ENCODE measurements around the gene IPCEF1.
"Not testable (repeated sequence)": the region's sequence is repeated elsewhere in the genome, so short reads cannot be mapped to it uniquely, and the experiment has no call there.

IPCEF1 gene

GRCh38 chr6:154243793-154244750 is 112.5 kb downstream of the IPCEF1 start:
- peak; percentile 13 for DNase-seq

GRCh38 chr6:154242617-154243357 is 113.8 kb downstream of the IPCEF1 start:
- DNase-seq: no peak

GRCh38 chr6:154241581-154241980 is 115.0 kb downstream of the IPCEF1 start:
- DNase-seq: no peak

DNA sequence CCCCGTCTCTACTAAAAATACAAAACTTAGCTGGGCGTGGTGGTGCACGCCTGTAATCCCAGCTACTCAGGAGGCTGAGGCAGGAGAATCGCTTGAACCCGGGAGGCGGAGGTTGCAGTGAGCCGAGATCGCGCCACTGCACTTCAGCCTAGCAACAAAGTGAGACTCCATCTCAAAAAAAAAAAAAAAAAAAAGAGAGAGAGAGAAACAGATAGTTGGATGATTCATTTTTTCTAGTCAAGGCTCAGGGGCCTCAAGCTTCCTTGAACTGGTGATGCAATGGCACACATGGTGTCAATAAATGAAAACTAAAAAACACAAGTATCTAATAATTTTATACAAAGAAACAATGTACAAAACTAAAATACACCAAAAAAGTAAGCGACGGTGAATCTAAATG is 115.5 kb downstream of the IPCEF1 start:
- not testable (repeated sequence) for DNase-seq

DNA sequence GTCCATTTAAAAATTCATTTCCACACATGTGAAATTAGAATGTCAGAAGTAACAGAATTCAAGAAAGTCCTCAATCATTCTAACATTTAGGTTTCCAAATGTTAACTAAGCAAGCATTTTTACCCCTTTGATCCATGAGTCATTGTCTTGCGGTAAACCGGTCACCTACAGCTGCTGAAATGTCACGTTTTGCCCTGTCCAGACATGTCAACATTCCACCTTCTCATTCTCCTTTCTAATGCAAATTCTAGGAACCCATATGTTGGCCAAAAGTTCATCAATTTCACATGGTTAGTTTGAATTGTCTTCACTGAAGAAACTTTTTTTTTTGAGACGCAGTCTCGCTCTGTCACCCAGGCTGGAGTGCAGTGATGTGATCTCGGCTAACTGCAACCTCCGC is 117.2 kb downstream of the IPCEF1 start:
- no peak for DNase-seq

DNA sequence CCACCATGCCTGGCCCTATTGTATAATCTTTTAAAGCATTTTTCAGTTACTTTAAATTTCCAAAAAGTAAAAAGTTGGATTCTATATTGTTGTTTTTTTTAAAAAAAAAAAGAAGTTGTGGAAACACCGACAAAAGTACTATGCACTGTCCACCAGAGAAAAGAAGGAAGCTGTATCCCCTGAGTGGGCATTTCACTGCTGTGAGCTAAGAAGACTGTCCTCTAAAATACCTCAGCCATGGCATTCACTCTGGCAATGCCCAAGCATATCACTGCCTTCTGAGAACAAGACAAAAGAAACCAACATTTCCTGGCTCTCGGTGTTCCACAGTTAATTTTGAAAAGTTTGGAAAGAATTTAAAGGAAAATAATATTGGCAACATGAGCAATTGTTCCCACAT is 117.8 kb downstream of the IPCEF1 start:
- no peak for DNase-seq

DNA sequence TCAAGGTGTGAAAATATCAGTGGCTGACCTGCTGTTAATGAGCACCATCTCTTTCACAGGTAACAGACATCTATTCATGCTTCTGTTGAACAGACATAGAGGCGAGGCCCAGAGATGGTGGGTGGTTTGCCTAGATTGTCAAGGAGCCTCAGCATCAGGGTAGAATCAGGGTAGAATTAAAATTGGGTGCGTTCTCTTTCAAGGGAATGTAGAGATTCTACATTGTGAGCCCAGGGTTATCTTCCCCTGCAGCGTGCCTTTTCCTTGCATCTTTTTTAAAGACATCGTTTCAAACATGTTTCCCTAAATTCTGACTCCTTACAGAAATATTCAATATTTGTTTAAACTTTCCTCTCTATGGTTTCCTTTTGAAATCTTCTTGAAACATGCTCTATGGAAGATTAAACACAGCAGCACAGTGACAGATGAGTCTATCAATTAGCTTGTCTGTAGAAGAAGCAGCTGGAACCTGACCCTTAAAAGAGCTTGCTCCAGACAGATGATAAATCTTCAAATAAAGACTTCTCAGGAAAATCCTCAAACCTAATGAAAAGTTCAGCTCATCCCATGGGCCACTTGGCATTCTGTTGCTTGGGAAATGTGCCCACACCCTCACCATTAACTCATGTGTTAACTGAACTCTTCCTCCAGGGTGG is 119.8 kb downstream of the IPCEF1 start:
- no peak for DNase-seq

- no peak for DNase-seq
These were observed 122.4 kb downstream of the IPCEF1 start for GRCh38 chr6:154234019-154234772.

GRCh38 chr6:154233383-154233782 is 123.2 kb downstream of the IPCEF1 start:
- no peak for DNase-seq

DNA sequence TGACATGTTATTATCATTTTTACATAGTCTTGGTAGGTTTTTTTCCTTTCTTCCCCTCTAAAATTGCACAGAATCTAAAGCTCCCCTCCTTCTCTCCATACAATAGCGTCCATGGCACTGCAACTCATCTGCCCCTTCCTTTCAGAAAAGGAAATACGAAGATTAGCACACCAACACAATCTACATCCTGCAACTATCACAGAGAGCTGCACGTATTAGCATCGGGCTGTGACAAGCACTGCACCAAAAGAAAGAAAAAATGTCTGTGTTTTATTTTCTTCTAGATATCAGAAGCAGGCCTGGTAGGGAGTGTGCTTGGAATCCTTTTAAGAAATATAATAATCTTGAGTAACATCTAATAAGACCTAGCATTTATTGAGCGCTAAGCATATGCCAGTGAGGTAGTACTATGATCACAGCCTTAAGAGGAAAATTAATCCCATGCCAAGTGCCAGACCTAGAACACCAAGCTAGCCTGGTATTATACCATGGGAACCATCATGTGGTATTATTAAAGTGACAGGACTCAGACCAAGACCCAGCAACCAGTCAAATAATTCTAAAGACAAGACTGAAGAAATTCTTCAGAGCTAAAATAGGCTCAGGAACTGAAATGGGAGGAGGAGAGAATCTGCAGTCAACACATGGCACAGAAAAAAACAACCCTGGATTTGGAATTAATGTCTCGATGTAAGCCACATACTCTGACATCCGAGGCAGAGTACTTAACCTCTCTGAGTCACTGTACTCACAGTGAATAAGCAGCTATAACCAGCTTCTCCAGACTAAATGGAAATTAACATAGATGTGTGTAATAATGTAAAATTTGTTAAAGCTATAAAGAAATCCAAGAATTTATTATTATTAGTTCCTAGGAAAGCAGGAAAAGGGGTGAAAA is 124.3 kb downstream of the IPCEF1 start:
- no peak for DNase-seq

- no peak for DNase-seq
These were observed 125.5 kb downstream of the IPCEF1 start for GRCh38 chr6:154230910-154231595.

DNA sequence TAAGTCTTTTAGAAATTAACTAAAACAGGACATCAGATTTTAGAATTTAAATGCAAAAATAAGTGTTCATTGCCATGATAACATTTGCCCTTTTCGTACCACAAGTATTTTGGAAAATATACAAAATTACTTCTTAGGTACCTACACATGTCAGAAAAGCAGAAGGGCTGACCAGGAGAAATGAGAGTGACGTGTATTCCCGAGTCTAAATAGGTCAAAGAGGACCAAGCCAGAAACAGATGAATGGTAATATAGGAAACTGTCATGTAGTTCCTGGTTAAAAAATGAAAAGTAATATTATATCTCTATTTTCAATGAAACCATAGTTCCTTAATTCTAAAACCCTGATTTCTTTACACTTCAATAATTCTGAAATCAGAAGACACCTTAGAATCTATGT is 126.2 kb downstream of the IPCEF1 start:
- DNase-seq: no peak

DNA sequence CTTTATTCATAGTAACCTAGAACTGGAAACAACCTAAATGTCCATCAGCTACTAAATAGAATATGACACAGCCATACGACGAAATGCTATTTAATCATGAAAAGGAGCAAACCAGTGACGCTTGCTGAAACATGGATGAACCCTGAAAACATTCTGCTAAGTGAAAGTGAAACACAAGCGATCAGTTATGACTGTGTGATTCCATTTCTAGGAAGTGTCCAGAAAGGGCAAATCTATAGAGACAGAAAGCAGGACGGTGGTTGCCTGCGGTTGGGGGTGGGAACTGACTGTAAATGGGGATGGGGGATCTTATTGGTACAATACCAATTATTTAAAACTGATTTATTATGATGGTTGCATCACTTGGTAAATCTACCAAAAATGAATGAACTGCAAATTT is 126.8 kb downstream of the IPCEF1 start:
- no peak for DNase-seq

GRCh38 chr6:154228521-154228905 is 128.1 kb downstream of the IPCEF1 start:
- no peak for DNase-seq

GRCh38 chr6:154227862-154228520 is 128.6 kb downstream of the IPCEF1 start:
- no peak for DNase-seq

GRCh38 chr6:154226461-154226860 is 130.1 kb downstream of the IPCEF1 start:
- no peak for DNase-seq

- DNase-seq: no peak
These were observed 133.3 kb downstream of the IPCEF1 start for GRCh38 chr6:154223296-154223695.

- no peak for DNase-seq
These were observed 133.9 kb downstream of the IPCEF1 start for GRCh38 chr6:154222716-154223115.

- DNase-seq: no peak
These were observed 137.4 kb downstream of the IPCEF1 start for GRCh38 chr6:154219250-154219649.

GRCh38 chr6:154218787-154219186 is 137.8 kb downstream of the IPCEF1 start:
- DNase-seq: no peak

GRCh38 chr6:154218301-154218700 is 138.3 kb downstream of the IPCEF1 start:
- DNase-seq: no peak

All from NCI-H146 (cell line).